ENCODE results near the gene LYAR. TPM values are rescaled to one million over a fixed set of nuclear protein-coding genes. Genes with fewer than 3 reads are reported as not detected.

LYAR gene
- total RNA-seq, 1 experiment from 2014 or later = 24.3 TPM

GRCh38 chr4:4269331-4269731, 20.6 kb downstream of the LYAR start:
- intact Hi-C loops (cut with micrococcal nuclease; ENCODE audit: unreplicated experiment) = no loop called here
- Histone ChIP-seq H3K36me3 (ENCODE audit: control insufficient read depth, insufficient read depth, low read length) (peaks cover 2% of the 10 kb centered on the region), H3K9me3 (ENCODE audit: control insufficient read depth, insufficient read depth, low read depth, low read length) (no peaks in the 10 kb centered on the region), H3K4me3 (ENCODE audit: low read depth in 2 of 2, low read length in 2 of 2) (no peak overlapping the region), H3K27ac (ENCODE audit: low read length) (no peak overlapping the region), H3K27me3 (ENCODE audit: control insufficient read depth, insufficient read depth, low read length) (no peaks in the 10 kb centered on the region), H3K4me1 (ENCODE audit: control insufficient read depth, insufficient read depth, low read length) (no peaks in the 10 kb centered on the region)
- ChIA-PET POLR2A (no interaction called here), CTCF (no interaction called here)
- no TSS peak for BruUV-seq (replicated peaks)
- in situ Hi-C loops (cut with HindIII; ENCODE audit: low pct_unique_long_range_greater_than_20kb, low sequenced_read_pairs) = no loop called here
- TF ChIP-seq POLR2AphosphoS5 (IDR thresholded peaks at IDR 0.05; ENCODE audit: low read depth, low read length) (no peak), CTCF (IDR thresholded peaks at IDR 0.05) (no peak), SIN3A (IDR thresholded peaks at IDR 0.05; ENCODE audit: borderline replicate concordance, insufficient read depth, low read depth, low read length) (no peak), TCF7L2 (IDR thresholded peaks at IDR 0.05; ENCODE audit: low read depth, low read length) (no peak), REST (IDR thresholded peaks at IDR 0.05; ENCODE audit: insufficient read depth in 1 of 2, low read depth in 2 of 2, low read length in 1 of 2) (no peak)
- DNase-seq (ENCODE audit: low read depth, low spot score) = no peak
- no peak for ATAC-seq

- H3K27ac ChIP-seq (ENCODE audit: low read length) = no peak overlapping the region
- no peaks in the 10 kb centered on the region for H3K4me1 ChIP-seq (ENCODE audit: control insufficient read depth, insufficient read depth, low read length)
- ATAC-seq = no peak
- no peak overlapping the region for H3K4me3 ChIP-seq (ENCODE audit: low read depth in 2 of 2, low read length in 2 of 2)
- in situ Hi-C loops (cut with HindIII; ENCODE audit: low pct_unique_long_range_greater_than_20kb, low sequenced_read_pairs) (no loop called here), intact Hi-C loops (cut with micrococcal nuclease; ENCODE audit: unreplicated experiment) (no loop called here)
- no TSS peak for BruUV-seq (replicated peaks)
- no peaks in the 10 kb centered on the region; the same call in 1 of the 2 replicates for H3K36me3 ChIP-seq (ENCODE audit: control insufficient read depth, insufficient read depth, low read length)
- no peak for DNase-seq (ENCODE audit: low read depth, low spot score)
- POLR2A ChIA-PET = no interaction called here
- H3K27me3 ChIP-seq (ENCODE audit: control insufficient read depth, insufficient read depth, low read length) = no peaks in the 10 kb centered on the region
- no peak for TF ChIP-seq POLR2AphosphoS5 (IDR thresholded peaks at IDR 0.05; ENCODE audit: low read depth, low read length)
- no peak for TF ChIP-seq TCF7L2 (IDR thresholded peaks at IDR 0.05; ENCODE audit: low read depth, low read length)
- no peak for TF ChIP-seq SIN3A (IDR thresholded peaks at IDR 0.05; ENCODE audit: borderline replicate concordance, insufficient read depth, low read depth, low read length)
- no peak for TF ChIP-seq CTCF (IDR thresholded peaks at IDR 0.05)
- TF ChIP-seq REST (IDR thresholded peaks at IDR 0.05; ENCODE audit: insufficient read depth in 1 of 2, low read depth in 2 of 2, low read length in 1 of 2) = no peak
- CTCF ChIA-PET = no interaction called here
- no peaks in the 10 kb centered on the region for H3K9me3 ChIP-seq (ENCODE audit: control insufficient read depth, insufficient read depth, low read depth, low read length)
Measured at GRCh38 chr4:4268776-4269175, 21.2 kb downstream of the LYAR start.
